ENCODE measurements around the gene KRTAP5-3.

KRTAP5-3 gene

DNA sequence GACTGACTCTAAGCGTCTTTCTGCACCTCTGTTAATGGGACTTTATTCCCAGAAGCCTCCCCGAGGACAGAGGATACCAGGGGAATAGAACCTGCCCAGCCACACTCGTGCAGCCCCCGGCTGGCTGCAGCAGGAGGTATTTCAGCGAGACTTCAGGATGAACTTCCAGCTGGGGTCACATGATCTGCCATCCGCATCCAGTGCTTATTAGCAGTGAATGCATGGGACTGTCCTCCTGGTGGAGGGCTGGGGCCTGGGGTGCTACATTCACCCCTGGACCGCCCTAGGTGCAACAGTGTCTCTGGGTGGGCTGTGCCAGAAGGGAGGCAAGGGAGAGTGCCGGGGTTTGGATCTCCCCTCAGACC is 37.8 kb downstream of the KRTAP5-3 start:
- no peak for TF ChIP-seq CTCF (IDR thresholded peaks at IDR 0.05; ENCODE audit: control insufficient read depth, extremely low read depth, insufficient read depth)
- no peak for DNase-seq (ENCODE audit: low read depth)
- H3K4me3 ChIP-seq (ENCODE audit: low read depth, low read length): peak overlapping the region; percentile 83

GRCh38 chr11:1570001-1570453 is 38.2 kb downstream of the KRTAP5-3 start:
- no peak overlapping the region for H3K4me3 ChIP-seq (ENCODE audit: low read depth, low read length)
- no peak for DNase-seq (ENCODE audit: low read depth)
- TF ChIP-seq CTCF (IDR thresholded peaks at IDR 0.05; ENCODE audit: control insufficient read depth, extremely low read depth, insufficient read depth): no peak

DNA sequence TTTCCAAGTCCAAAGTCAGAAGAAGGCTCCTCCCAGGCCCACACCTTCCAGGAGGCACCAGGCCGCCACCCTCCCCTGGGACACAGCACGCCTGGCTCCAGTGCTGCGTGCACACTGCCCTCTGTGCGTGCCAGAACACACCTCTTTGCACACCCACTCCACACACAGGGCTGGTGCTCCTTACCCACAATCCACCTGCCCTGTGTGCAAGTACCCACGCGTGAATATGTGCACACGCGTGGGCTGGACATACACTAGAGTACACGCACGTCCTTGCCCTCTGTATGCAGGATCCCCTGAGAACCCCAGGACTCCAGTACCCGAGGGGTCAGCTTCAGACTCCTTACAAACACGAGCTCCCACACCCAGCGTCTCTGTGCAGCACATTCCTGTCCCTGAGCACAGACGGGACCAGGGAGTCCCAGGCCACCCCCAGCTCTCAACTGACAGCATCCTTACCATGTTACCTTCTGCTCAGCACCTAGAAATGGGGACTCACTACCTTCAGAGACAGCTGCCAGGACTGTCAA is 38.9 kb downstream of the KRTAP5-3 start:
- no peak for DNase-seq (ENCODE audit: low read depth)
- TF ChIP-seq CTCF (IDR thresholded peaks at IDR 0.05; ENCODE audit: control insufficient read depth, extremely low read depth, insufficient read depth): no peak
- H3K4me3 ChIP-seq (ENCODE audit: low read depth, low read length): no peak overlapping the region

- DNase-seq (ENCODE audit: low read depth): no peak
- H3K4me3 ChIP-seq (ENCODE audit: low read depth, low read length): no peak overlapping the region
- TF ChIP-seq CTCF (IDR thresholded peaks at IDR 0.05; ENCODE audit: control insufficient read depth, extremely low read depth, insufficient read depth): no peak
These were observed 39.8 kb downstream of the KRTAP5-3 start for GRCh38 chr11:1568441-1568911.

DNA sequence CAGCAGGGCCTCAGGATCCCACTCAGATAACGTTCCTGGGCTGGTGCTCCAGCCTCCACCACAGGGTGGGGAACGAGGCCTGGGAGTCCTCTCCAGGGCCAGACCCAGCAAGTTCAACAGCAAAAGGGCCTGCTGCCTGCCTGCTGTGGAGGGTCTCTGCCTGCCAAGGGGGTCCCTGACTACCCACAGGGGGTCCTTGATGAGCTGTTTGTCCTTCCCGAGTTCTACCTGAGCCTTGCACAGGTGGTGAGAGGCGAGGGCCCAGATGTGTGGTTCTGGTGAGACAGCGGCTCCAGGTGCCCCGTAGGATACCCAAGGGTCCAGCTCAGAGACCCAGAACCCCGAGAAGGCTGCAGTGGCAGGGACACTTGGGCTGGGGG is 40.6 kb downstream of the KRTAP5-3 start:
- no peak overlapping the region for H3K4me3 ChIP-seq (ENCODE audit: low read depth, low read length)
- no peak for DNase-seq (ENCODE audit: low read depth)
- TF ChIP-seq CTCF (IDR thresholded peaks at IDR 0.05; ENCODE audit: control insufficient read depth, extremely low read depth, insufficient read depth): no peak

- TF ChIP-seq CTCF (IDR thresholded peaks at IDR 0.05; ENCODE audit: control insufficient read depth, extremely low read depth, insufficient read depth): no peak
- DNase-seq (ENCODE audit: low read depth): no peak
- H3K4me3 ChIP-seq (ENCODE audit: low read depth, low read length): no peak overlapping the region
These were observed 41.1 kb downstream of the KRTAP5-3 start for GRCh38 chr11:1567052-1567720.

Data from LNCaP clone FGC (cell line).